SK-N-SH (cell line): ENCODE data around the gene PPP1R16B.

Source experiments
- EP300 ChIP-seq, 2 experiments: IDR thresholded peaks; 2 replicates each; pipeline versions ENCODE4 v1.4.0 to v1.6.1; 2012; ENCODE audit warnings: borderline replicate concordance in 1 of 2, low read depth in 1 of 2, low read length in 1 of 2
- POLR2AphosphoS5 ChIP-seq: IDR thresholded peaks from 2 replicates; pipeline ENCODE4 v1.6.1; 2012; ENCODE audit warnings: low read depth, low read length
- RXRA ChIP-seq: IDR thresholded peaks from 2 replicates; pipeline ENCODE4 v1.4.0; 2012; ENCODE audit warnings: low read depth, mild to moderate bottlenecking, borderline replicate concordance
- SIN3A ChIP-seq: IDR thresholded peaks from 2 replicates; pipeline ENCODE4 v1.6.1; 2012; ENCODE audit warnings: low read depth, mild to moderate bottlenecking, low read length, moderate library complexity, borderline replicate concordance
- YY1 ChIP-seq: IDR thresholded peaks from 2 replicates; pipeline ENCODE4 v1.4.0; 2012; ENCODE audit warnings: low read depth, mild to moderate bottlenecking
- TF ChIP-seq, protein P1 (sequence below): fragments of 200-600 bp; sonication (generic); IDR thresholded peaks from 2 replicates; pipeline ENCODE4 v1.6.1; 2017; ENCODE audit warnings: antibody characterized with exemption, mild to moderate bottlenecking, moderate library complexity

DNA sequence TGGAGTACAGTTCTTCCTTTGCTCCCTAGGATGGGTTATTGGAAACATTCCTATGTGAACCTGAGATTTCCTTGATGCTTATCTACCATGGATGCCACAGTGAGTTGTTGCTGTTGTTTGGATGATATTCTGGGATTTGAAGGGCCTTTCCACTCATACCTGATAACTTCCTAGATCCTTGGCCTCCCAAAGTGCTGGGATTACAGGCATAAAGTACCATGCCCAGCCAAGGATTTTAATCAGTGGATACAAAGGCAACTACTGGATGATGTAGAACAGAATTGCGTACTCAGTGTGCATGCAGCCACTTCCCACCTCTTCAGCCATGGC is 20.0 kb downstream of the PPP1R16B start:
- TF ChIP-seq SIN3A: no peak
- TF ChIP-seq, protein P1, sequence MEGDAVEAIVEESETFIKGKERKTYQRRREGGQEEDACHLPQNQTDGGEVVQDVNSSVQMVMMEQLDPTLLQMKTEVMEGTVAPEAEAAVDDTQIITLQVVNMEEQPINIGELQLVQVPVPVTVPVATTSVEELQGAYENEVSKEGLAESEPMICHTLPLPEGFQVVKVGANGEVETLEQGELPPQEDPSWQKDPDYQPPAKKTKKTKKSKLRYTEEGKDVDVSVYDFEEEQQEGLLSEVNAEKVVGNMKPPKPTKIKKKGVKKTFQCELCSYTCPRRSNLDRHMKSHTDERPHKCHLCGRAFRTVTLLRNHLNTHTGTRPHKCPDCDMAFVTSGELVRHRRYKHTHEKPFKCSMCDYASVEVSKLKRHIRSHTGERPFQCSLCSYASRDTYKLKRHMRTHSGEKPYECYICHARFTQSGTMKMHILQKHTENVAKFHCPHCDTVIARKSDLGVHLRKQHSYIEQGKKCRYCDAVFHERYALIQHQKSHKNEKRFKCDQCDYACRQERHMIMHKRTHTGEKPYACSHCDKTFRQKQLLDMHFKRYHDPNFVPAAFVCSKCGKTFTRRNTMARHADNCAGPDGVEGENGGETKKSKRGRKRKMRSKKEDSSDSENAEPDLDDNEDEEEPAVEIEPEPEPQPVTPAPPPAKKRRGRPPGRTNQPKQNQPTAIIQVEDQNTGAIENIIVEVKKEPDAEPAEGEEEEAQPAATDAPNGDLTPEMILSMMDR: no peak
- TF ChIP-seq RXRA: no peak
- no peak for TF ChIP-seq YY1
- no peak for TF ChIP-seq POLR2AphosphoS5
- no peak for TF ChIP-seq EP300 (IDR thresholded peaks at IDR 0.05; ENCODE audit: borderline replicate concordance in 1 of 2, low read depth in 1 of 2, low read length in 1 of 2)
